ENCODE data around the gene ALG6. TPM values are rescaled to one million over a fixed set of nuclear protein-coding genes. Genes with fewer than 3 reads are reported as not detected.
"Not testable (repeated sequence)": the region's sequence is repeated elsewhere in the genome, so short reads cannot be mapped to it uniquely, and the experiment has no call there.

The ALG6 gene
- total RNA-seq, 1 donor = 14.5 TPM

DNA sequence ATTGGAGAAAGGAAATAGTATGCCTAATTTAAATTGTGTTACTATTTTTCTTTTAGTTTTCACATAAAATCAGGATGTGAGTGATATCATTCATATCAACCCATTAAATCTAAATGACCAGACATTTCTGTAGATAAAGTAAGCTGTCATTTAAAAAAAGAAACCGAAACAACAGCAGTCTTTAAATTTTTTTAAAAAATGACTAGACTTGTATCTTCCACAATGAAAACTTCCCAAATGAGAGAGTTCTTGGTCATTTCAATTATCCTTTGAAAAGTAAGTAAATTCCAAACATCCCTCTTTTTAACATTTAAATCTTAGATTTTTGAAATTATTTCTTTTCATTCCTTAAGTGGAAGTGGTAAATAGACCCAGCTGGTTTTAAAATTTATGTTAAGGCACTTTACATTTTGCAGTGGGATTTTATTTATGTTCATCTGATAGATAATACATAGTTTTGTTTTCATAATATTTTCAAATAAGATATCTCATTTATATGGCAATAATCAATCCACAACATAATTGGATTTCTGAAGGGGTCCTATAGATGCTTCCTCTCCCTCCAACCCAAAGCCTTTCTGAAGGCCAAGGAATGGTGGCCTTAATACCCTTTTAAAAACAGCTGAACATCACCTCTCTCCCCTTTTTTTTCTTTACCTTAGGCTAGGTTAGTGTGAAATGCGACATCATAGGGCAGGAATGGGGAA lies 42.0 kb upstream of the ALG6 start:
- no peak overlapping the region for H3K4me3 ChIP-seq (ENCODE audit: low read length)
- no peaks in the 10 kb centered on the region for H3K9me3 ChIP-seq (ENCODE audit: low read depth, low read length)
- H3K4me1 ChIP-seq (ENCODE audit: insufficient read depth, low read length) = peaks cover 59% of the 10 kb centered on the region
- H3K27me3 ChIP-seq (ENCODE audit: insufficient read depth, low read length) = peaks cover 93% of the 10 kb centered on the region

GRCh38 chr1:63326106-63326472 lies 41.3 kb upstream of the ALG6 start:
- Histone ChIP-seq H3K9me3 (ENCODE audit: low read depth, low read length) (no peaks in the 10 kb centered on the region), H3K4me1 (ENCODE audit: insufficient read depth, low read length) (peaks cover 55% of the 10 kb centered on the region), H3K4me3 (ENCODE audit: low read length) (no peak overlapping the region), H3K27me3 (ENCODE audit: insufficient read depth, low read length) (peaks cover 93% of the 10 kb centered on the region)

GRCh38 chr1:63326473-63327380 lies 40.7 kb upstream of the ALG6 start:
- H3K9me3 ChIP-seq (ENCODE audit: low read depth, low read length) = no peaks in the 10 kb centered on the region
- H3K27me3 ChIP-seq (ENCODE audit: insufficient read depth, low read length) = peaks cover 93% of the 10 kb centered on the region
- H3K4me3 ChIP-seq (ENCODE audit: low read length) = no peak overlapping the region
- peaks cover 49% of the 10 kb centered on the region for H3K4me1 ChIP-seq (ENCODE audit: insufficient read depth, low read length)

- H3K4me1 ChIP-seq (ENCODE audit: insufficient read depth, low read length) = peaks cover 41% of the 10 kb centered on the region
- H3K9me3 ChIP-seq (ENCODE audit: low read depth, low read length) = no peaks in the 10 kb centered on the region
- no peak overlapping the region for H3K4me3 ChIP-seq (ENCODE audit: low read length)
- peaks cover 94% of the 10 kb centered on the region for H3K27me3 ChIP-seq (ENCODE audit: insufficient read depth, low read length)
These were observed 39.9 kb upstream of the ALG6 start for GRCh38 chr1:63327417-63328054.

GRCh38 chr1:63328122-63328521 lies 39.3 kb upstream of the ALG6 start:
- no peaks in the 10 kb centered on the region for H3K9me3 ChIP-seq (ENCODE audit: low read depth, low read length)
- no peak overlapping the region for H3K4me3 ChIP-seq (ENCODE audit: low read length)
- peaks cover 95% of the 10 kb centered on the region for H3K27me3 ChIP-seq (ENCODE audit: insufficient read depth, low read length)
- H3K4me1 ChIP-seq (ENCODE audit: insufficient read depth, low read length) = peaks cover 35% of the 10 kb centered on the region

DNA sequence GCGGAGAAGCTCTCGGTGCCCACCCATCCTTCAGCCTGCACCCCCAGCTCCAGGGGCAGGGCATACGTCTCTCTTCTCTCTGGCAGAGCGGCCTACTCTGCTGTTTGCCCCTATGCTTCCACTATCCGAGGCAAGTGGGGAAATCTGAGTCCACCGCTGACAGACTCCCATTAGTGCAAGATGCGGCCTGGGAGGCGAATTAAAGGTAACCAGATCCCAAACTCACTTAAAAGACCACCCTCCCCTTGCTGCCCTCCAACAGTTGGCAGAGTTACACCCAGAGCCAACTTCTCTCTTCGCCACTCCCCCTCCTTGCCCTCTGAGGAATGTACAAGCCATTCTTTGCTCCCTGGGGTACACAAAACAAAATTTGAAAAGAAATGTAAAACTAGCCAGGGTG lies 38.6 kb upstream of the ALG6 start:
- H3K4me3 ChIP-seq (ENCODE audit: low read length) = no peak overlapping the region
- peaks cover 28% of the 10 kb centered on the region for H3K4me1 ChIP-seq (ENCODE audit: insufficient read depth, low read length)
- H3K9me3 ChIP-seq (ENCODE audit: low read depth, low read length) = no peaks in the 10 kb centered on the region
- H3K27me3 ChIP-seq (ENCODE audit: insufficient read depth, low read length) = peaks cover 99% of the 10 kb centered on the region

- peaks cover 100% of the 10 kb centered on the region for H3K27me3 ChIP-seq (ENCODE audit: insufficient read depth, low read length)
- no peak overlapping the region for H3K4me3 ChIP-seq (ENCODE audit: low read length)
- peaks cover 19% of the 10 kb centered on the region for H3K4me1 ChIP-seq (ENCODE audit: insufficient read depth, low read length)
- H3K9me3 ChIP-seq (ENCODE audit: low read depth, low read length) = no peaks in the 10 kb centered on the region
These were observed 37.7 kb upstream of the ALG6 start for GRCh38 chr1:63329621-63330330.

DNA sequence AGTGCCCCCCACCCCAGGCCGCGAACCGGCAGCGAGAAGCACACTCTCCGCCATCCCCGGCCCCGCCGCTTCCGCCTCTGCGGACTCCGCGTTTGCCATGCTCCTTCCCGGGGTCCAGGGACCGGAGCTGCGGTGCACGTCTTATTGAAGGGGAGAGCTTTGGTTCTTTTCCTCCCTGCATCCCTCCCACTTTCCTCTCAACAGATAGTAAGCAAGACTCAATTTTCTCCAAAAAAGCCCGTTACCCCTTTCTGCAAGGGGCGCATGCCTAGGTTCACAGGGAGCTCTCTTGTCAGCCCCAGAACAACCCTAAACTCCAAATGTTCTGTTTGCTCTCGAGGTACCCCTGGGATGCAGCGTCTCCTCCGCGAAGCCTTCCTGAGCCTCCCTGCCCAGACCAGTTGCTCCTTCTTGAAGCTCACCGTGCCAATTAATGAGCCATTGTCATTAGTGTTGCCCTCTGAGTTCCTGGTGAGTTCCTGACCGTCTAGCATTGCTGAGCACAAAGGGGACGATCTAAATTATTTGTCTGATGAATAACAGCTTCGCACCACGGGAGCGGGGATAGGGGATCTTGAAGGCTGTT lies 37.0 kb upstream of the ALG6 start:
- H3K4me1 ChIP-seq (ENCODE audit: insufficient read depth, low read length) = peaks cover 19% of the 10 kb centered on the region
- no peaks in the 10 kb centered on the region for H3K9me3 ChIP-seq (ENCODE audit: low read depth, low read length)
- peaks cover 100% of the 10 kb centered on the region for H3K27me3 ChIP-seq (ENCODE audit: insufficient read depth, low read length)
- H3K4me3 ChIP-seq (ENCODE audit: low read length) = no peak overlapping the region

DNA sequence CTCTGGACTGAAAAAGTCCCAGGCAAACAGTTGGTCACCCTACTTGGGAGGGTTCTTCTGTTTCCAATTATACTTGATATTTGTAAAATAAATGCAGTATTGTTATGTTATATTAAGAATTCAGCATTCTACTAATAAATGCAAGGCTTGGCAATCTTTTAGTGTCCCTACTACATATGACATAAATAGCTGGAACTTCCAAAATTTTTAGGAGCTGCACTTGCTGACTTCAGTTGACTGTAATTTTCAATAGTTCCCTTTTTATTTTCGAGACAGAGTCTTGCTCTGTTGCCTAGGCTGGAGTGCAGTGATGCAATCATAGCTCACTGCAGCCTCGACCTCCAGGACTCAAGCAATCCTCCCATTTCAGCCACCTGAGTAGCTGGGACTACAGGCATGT lies 25.0 kb upstream of the ALG6 start:
- Histone ChIP-seq H3K9me3 (ENCODE audit: low read depth, low read length) (no peaks in the 10 kb centered on the region), H3K4me1 (ENCODE audit: insufficient read depth, low read length) (no peaks in the 10 kb centered on the region), H3K4me3 (ENCODE audit: low read length) (no peak overlapping the region), H3K27me3 (ENCODE audit: insufficient read depth, low read length) (peaks cover 5% of the 10 kb centered on the region)

DNA sequence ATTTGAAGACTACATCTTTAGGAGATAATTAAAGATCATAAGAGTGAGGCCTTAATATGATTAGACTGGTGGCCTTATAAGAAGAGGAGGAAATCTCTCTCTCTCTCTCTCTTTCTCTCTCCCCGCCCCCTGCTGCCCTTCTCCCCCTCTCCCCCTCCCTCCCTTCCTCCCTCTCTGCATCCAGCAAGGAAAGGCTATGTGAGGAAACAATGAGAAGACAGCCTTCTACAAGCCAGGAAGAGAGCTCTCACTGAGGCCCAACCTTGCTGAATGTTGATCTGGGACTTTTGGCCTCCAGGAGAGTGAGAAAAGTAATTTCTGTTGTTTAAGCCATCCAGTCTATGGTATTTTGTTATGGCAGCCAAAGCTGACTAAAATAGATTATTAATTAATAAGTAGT lies 23.5 kb upstream of the ALG6 start:
- Histone ChIP-seq H3K9me3 (ENCODE audit: low read depth, low read length) (no peaks in the 10 kb centered on the region), H3K4me1 (ENCODE audit: insufficient read depth, low read length) (no peaks in the 10 kb centered on the region)

DNA sequence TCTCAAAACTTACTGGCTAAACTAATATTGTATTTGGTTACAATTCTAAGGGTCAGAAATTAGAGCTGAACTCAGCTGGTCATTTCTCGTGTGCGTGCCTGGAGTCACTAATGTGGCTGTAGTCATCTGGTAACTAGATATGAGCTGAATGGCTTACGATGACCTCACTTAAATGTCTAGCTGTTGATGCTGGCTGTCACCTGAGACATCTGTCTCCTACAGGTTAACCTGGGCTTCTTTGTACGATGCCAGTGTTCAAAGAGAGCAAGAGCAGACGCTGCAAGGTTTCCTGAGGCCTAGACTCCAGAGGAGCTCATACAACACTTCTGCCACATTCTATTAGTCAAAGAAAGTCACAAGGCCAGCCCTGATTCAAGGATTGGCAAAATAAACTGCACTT lies 17.1 kb upstream of the ALG6 start:
- peaks cover 33% of the 10 kb centered on the region for H3K27me3 ChIP-seq (ENCODE audit: insufficient read depth, low read length)
- no peaks in the 10 kb centered on the region for H3K9me3 ChIP-seq (ENCODE audit: low read depth, low read length)

More for the DNA sequence above, 23.5 kb upstream of the ALG6 start:
- Histone ChIP-seq H3K4me3 (ENCODE audit: low read length) (no peak overlapping the region), H3K27me3 (ENCODE audit: insufficient read depth, low read length) (peaks cover 5% of the 10 kb centered on the region)

DNA sequence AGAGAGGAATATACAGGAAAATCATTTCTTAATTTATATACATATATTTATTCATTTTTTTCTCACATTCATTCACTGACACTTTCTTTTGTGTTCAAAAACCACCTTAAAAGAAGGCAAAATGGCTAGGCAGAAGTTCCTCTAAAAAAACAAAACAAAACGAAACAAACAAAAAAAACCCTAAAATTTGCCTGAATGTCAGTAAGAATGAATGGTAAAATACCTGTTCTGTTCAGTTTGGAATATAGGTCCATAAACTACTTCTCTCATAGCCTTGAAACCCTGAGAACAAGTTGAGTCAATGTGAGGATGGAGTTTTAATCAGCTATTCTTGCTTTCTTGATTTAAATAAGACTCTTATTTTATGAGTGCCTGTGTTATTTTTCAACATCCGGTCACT lies 14.7 kb upstream of the ALG6 start:
- Histone ChIP-seq H3K4me1 (ENCODE audit: insufficient read depth, low read length) (no peaks in the 10 kb centered on the region), H3K9me3 (ENCODE audit: low read depth, low read length) (no peaks in the 10 kb centered on the region), H3K4me3 (ENCODE audit: low read length) (no peak overlapping the region), H3K27me3 (ENCODE audit: insufficient read depth, low read length) (peaks cover 36% of the 10 kb centered on the region)

More for the DNA sequence above, 17.1 kb upstream of the ALG6 start:
- Histone ChIP-seq H3K4me1 (ENCODE audit: insufficient read depth, low read length) (no peaks in the 10 kb centered on the region), H3K4me3 (ENCODE audit: low read length) (no peak overlapping the region)

DNA sequence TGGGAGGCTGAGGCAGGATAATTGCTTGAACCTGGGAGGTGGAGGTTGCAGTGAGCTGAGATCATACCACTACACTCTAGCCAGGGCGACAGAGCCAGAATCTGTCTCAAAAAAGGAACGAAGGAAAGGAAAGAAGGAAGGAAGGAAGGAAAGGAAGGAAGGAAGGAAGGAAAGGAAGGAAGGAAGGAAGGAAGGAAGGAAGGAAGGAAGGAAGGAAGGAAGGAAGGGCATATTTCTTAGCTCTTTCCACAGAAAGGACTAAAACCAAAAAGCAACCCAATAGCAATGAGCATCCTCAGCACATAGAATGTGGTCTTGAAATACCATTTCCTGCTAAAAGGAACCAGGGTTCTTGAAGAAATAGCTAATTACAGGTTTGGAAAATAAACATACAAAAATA lies 11.2 kb upstream of the ALG6 start:
- not testable (repeated sequence) for H3K4me1 ChIP-seq (ENCODE audit: insufficient read depth, low read length); H3K9me3 ChIP-seq (ENCODE audit: low read depth, low read length); H3K4me3 ChIP-seq (ENCODE audit: low read length)
- H3K27me3 ChIP-seq (ENCODE audit: insufficient read depth, low read length) = peaks cover 41% of the 10 kb centered on the region

- Histone ChIP-seq H3K9me3 (ENCODE audit: low read depth, low read length) (no peaks in the 10 kb centered on the region), H3K27me3 (ENCODE audit: insufficient read depth, low read length) (peaks cover 16% of the 10 kb centered on the region), H3K4me3 (ENCODE audit: low read length) (no peak overlapping the region), H3K4me1 (ENCODE audit: insufficient read depth, low read length) (no peaks in the 10 kb centered on the region)
These were observed 7.9 kb upstream of the ALG6 start for GRCh38 chr1:63359561-63359960.

Data from mononuclear cell (primary cell).